ENCODE results near the gene HIVEP3.
A peak's percentile ranks its signal among the peaks of the same experiment; 100 is the strongest.

HIVEP3 gene

GRCh38 chr1:41920658-41921057, 1.9 kb upstream of the HIVEP3 start:
- DNase-seq: no peak

- no peak for DNase-seq
These were observed 1.2 kb upstream of the HIVEP3 start for GRCh38 chr1:41919764-41920397.

DNA sequence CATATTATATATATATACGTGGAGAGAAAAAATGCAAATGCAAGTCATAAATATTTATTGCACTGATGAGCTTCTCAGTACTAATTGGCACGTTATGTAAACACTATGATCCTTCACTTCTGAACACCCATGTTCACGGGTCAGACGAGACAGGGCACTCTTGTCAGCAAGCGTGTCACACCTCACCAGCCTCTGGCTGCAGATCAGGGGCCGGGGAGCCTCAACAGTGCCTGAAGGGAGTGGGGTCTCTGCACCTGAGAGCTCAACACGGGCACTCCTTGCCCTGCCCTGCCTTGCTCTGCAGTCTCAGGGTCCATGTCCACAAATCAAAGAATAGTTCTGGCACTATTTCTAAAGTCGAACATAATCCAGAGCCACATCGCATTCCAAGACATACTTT, 409 bp upstream of the HIVEP3 start:
- DNase-seq: no peak

- no peak for DNase-seq
These were observed 780 bp downstream of the HIVEP3 start for GRCh38 chr1:41917835-41918449.

- no peak for DNase-seq
These were observed 1.6 kb downstream of the HIVEP3 start for GRCh38 chr1:41917076-41917475.

DNA sequence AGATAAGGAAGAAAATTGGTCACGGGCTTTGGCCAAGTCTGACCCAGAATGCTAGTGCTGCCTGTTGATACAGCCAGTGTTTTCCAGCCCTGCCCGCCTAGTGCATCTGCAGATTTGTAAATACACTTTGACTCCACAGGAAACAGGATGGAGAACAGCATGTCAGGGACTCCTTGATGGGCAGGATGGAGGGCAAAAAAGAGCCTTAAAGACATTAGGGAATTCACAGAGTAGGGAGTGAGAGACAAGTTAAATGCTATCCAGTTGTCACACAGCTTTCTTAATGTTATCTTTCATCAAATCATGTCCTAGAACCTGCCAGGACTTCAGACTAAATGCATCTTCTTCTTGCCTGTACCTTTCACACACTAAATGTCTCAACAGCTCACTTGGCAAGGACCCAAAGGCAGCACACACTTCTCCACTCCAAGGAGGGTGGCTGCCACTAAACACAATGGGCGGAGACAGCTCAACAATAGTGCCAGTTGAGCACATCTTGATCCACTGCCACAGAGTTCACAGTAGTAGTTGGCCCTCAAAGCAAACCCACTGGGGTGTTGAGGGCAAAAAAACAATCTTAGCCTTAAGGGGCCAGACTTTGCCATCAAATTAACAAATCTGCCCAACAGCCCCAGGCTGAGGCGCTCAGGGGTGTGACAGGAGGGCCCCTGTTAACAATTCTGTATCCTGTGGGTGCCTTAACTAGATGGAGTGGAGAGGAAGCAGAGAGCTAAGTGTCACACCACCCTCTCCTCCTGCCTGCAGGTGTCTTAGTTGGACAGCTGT, 2.7 kb downstream of the HIVEP3 start:
- no peak for DNase-seq

DNA sequence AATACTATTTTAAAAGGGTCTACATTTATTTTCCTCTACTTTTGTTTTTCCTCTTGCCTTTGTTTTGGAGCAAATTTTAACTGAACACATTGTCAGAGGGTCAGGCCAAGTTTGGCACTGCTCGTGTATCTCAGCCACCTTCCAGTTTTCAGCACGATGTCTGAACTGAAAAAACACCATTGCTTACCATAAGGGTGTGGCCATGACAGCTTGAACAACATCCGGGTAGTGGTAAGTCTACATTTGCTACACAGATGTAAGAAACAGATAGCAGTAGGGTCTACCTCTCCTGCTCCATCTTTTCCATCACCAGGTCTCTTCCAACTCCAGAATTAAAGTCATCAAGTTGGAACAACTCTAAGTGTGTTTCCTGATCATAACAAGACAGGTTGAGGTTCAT, 4.2 kb downstream of the HIVEP3 start:
- no peak for DNase-seq

DNA sequence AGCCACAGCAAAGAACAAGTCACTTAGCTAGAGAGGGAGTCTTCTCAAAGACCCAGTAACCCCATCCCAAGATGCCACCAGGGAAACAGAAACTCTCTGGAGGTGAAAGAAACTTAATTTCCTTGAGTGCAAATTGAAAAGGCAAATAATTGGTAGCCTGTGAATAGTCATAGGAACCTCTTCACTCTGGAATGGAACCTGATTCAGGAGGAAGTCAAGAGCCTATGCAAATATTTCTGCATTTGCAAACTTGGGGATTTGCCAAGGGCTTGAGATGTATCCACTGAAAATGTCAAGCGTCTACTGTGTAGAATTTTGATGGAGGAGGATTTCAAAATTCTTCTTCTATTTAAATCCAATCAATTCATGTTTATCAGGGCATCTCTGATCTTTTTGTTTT, 5.7 kb downstream of the HIVEP3 start:
- DNase-seq: no peak

- no peak for DNase-seq
These were observed 10.3 kb downstream of the HIVEP3 start for GRCh38 chr1:41908288-41908895.

GRCh38 chr1:41907446-41907845, 11.3 kb downstream of the HIVEP3 start:
- DNase-seq: no peak

DNA sequence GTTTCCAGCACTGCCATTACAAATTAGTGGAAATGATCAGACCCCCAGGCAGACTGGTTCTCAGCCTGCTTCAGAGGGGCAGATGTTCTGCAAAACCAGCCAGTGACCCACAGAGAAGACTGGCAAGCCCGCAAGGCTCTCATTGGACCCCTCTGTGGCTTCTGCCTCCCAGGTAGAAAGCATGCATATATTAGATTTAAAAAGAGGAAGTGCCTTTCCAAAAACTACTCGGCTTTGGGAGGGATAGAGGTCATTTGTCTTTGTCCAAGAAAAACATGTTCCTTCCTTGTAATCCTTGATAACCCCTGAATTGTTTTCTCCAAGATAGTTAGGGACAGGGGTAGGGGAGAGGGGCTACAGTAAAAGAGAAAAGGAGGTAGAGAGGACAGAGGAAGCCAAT, 11.8 kb downstream of the HIVEP3 start:
- no peak for DNase-seq

GRCh38 chr1:41905093-41905675, 13.5 kb downstream of the HIVEP3 start:
- DNase-seq: no peak

DNA sequence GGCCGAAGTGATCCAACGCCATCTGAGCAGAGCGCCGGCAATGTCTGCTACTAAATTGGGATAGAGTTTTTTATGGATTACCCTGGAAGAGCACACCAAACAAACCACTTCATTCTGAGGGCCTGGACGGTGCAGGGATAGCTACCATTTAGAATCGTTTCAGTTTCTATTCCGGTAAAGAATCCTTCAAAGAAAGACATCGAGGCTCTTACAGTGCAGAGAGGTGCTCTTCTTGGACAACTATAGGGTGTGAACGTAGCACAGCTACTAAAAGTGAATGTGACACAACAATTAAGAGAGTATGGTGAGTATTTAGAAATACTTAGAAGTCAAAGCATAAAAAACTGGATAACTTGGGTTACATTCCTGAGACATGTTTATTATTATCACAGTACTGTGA, 16.1 kb downstream of the HIVEP3 start:
- DNase-seq: no peak

- DNase-seq: no peak
These were observed 16.6 kb downstream of the HIVEP3 start for GRCh38 chr1:41902159-41902577.

GRCh38 chr1:41901551-41901950, 17.2 kb downstream of the HIVEP3 start:
- no peak for DNase-seq

DNA sequence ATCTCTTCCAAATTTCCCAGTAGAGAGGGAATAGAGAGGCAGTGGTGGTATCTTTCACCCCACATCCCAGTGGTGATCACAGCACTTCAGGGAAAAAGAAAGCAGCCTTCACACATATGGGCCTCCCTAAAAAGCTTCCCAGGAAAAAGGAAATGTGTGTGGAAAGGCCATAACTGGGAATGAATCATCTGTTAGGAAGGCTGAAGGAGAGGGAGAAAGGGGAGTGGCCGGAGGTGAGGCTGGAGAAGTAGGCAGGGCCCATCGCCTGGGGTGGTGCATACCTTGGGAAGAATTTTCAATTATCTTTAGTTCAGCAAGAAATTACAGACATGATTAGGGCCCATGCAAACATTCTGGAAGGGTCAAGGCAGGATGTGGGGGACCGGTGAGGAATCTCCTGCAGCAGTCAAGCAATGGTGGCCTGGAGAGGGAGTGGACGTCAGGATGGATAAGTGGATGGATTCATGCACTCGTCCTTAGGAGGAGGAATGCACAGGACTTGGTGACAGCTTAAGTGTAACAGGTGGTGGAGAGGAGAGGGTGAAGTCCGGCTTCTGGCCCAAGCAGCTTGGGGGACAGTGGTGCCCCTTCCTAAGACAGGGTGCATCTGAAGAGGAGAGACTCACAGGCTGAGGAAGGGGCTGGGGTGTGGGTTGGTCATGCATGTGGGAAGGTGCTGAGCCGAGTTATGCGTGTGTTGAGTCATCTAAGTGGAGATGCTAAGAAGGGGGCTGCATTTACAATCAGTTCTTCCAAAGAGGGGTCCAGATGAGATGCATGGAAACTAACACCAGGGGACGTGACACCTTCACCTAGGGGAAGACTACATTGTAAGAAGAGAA, 17.9 kb downstream of the HIVEP3 start:
- DNase-seq: no peak

- DNase-seq: peak; percentile 19 to 36
These were observed 20.5 kb downstream of the HIVEP3 start for GRCh38 chr1:41898191-41898713.

DNA sequence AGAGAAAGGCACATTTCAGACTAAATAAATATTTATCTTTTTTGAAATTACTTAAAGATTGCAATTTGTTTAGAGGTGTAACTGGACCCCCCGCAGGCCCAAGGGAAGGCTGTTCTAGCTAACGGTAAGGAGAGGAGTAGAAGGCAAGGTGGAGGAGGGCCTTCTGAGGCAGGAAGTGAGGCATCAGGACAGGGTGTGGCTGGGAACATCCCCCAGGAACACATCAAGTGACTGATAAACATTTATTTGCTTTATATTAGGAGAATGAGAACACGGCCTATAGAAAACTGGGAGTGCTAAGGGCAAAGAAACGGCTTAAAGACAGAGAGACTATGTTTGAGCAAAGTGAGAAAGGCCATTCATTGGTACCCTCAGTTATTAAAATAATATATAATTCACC, 23.2 kb downstream of the HIVEP3 start:
- no peak for DNase-seq

GRCh38 chr1:41894808-41895483, 23.8 kb downstream of the HIVEP3 start:
- DNase-seq: peak in 1 of 2 donors; percentile 12

DNA sequence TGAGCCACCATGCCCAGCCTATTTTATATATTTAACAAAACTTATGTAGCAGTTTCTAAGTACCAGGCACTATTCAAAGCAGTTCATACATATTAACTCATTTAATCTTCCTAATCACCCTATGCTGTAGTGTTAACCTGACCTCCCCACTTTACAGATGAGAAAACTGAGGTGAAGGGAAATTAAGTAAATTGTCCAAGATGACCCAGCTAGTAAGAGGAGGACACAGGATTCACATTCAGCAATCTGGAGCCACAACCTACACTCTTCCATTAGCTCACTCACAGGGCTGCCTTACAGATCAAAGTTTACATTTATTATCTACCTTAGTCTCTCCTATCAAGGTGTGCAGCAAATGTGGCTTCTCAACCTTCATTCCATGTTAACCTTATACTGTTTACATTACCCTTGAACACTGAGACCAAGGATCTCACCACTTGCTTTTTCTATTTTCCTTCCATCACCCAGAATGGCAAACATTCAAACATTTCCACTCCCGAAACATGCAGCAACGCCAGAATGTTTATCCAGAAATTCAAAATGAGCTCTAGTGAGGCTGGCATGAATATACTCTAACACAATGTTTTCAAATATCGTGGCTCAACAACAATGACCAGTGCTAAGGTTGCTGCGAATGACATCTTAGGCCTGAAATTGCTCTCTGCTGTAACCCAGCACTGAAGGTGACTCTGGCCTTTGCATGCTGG, 24.5 kb downstream of the HIVEP3 start:
- no peak for DNase-seq
